ENCODE data around the gene PRR7.
A peak's percentile ranks its signal among the peaks of the same experiment; 100 is the strongest.

PRR7 gene

DNA sequence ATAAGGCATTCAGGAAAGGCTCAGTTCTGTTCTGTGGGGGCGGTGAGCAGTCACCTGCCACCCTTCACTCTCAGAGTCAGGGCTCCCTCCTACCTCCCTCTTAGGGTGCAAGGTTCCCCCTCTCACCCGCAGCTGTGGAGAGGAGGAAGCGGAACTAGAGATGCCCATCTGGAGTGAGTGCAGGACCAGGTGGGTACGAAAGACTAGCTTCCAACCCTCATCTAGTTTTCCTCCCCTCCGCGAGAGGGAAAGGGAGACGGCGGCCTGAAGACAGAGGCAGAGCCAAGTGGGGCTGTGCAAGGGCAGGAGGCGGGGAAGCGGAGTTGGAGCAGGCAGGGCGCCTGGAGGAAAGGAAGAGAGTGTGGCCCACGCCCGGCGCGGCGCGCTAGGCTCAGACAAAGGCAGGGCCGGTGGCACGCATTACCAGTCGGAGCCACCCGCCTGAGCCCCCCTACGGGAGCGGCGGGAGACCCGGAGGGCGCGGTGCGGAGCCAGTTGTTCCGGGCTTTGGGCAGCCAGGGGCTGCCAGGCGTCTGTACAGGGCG lies 7.3 kb downstream of the PRR7 start:
- peak; percentile 18 to 61 for DNase-seq

DNA sequence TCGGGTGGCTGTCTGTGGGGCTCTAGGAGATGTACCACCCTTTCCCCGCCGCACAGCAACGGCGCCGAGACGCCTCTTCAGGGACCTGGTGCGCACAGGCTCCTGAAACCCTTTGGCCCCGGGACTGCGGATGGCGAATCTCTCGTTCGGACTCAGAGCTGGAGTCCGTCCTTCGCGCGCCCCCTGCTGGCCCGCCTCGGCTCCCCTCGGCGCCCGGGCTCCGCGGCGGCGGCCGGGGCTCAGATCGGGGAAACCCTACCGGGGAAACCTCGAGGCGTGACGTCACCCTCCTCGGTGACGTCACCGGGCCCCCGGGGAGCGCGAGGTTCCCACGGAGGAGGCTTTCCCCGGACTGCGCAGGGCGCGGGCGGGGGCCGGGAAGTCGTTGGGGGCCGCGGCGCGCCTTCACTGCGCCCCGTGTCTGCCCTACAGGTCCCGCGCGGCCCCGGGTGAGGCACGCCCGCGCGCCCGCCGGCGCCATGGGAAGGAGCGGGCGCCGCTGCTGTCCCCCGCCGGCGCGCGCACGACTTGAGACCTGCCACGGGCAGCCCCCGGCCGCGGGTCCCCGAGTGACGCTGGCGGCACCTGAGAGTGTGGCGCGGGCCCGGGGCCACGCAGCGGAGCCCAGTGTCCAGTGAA lies 7.9 kb downstream of the PRR7 start:
- DNase-seq, result peak; percentile 64 to 91

DNA sequence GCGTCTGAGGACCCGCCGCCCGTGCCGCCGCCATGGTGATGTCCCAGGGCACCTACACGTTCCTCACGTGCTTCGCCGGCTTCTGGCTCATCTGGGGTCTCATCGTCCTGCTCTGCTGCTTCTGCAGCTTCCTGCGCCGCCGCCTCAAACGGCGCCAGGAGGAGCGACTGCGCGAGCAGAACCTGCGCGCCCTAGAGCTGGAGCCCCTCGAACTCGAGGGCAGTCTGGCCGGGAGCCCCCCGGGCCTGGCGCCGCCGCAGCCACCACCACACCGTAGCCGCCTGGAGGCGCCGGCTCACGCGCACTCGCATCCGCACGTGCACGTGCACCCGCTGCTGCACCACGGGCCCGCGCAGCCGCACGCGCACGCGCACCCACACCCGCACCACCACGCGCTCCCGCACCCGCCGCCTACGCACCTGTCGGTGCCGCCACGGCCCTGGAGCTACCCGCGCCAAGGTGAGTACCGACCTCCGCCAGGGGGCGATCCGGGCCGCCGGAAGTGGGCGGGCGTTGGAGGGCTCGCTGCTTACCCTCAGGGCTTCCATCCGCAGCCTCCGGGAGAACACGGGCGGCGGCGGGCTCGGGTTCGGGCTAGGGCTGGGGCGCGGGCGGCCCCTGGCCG lies 8.5 kb downstream of the PRR7 start:
- peak; percentile 39 to 80 for DNase-seq

DNA sequence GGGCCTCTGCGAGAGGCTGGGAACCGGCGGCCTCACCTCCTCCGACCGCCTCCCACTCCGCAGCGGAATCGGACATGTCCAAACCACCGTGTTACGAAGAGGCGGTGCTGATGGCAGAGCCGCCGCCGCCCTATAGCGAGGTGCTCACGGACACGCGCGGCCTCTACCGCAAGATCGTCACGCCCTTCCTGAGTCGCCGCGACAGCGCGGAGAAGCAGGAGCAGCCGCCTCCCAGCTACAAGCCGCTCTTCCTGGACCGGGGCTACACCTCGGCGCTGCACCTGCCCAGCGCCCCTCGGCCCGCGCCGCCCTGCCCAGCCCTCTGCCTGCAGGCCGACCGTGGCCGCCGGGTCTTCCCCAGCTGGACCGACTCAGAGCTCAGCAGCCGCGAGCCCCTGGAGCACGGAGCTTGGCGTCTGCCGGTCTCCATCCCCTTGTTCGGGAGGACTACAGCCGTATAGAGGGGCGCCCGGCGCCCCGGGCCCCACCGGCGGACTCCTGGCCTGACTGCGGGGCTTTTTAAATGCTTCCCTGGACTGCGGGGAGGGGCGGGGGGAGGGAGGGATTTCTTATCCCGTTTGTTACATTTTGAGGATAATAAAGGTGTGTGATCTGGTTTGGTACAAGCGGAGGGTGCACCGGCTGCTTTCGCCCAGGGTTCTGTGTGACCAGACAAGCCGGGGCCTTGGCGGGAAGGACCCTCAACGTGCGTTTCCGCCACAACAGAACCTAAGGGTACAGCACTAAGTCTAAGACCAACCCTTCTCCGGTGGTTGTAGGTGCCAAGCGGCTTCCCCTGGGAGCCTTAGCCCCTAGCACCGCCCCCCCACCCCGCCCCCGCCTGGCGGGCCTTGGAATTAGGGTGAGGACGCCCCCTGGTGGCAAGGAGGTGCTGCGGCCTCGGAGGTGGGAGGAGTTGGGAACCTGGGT lies 9.3 kb downstream of the PRR7 start:
- peak; percentile 75 to 92 for DNase-seq

DNA sequence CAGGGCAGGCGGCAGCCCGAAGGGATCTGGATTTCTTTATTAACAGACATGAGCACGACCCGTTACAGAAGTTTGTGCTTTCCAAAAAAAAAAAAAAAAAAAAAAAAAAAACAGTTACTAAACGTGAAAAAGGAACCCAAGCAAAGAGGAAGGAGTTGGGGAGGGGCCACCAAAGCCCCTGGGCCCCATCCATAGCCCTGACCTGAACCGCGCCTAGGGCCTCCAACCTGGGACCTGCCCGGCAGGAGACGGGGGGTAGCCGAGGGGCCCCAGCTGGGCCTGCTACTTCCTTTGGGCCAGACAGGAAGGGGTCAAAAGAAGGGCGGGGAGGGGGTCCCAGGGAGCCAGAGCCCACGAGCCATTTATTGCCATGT lies 10.0 kb downstream of the PRR7 start:
- DNase-seq, result no peak

GRCh38 chr5:177456976-177457851 lies 10.6 kb downstream of the PRR7 start:
- DNase-seq, result peak; percentile 87 to 90

DNA sequence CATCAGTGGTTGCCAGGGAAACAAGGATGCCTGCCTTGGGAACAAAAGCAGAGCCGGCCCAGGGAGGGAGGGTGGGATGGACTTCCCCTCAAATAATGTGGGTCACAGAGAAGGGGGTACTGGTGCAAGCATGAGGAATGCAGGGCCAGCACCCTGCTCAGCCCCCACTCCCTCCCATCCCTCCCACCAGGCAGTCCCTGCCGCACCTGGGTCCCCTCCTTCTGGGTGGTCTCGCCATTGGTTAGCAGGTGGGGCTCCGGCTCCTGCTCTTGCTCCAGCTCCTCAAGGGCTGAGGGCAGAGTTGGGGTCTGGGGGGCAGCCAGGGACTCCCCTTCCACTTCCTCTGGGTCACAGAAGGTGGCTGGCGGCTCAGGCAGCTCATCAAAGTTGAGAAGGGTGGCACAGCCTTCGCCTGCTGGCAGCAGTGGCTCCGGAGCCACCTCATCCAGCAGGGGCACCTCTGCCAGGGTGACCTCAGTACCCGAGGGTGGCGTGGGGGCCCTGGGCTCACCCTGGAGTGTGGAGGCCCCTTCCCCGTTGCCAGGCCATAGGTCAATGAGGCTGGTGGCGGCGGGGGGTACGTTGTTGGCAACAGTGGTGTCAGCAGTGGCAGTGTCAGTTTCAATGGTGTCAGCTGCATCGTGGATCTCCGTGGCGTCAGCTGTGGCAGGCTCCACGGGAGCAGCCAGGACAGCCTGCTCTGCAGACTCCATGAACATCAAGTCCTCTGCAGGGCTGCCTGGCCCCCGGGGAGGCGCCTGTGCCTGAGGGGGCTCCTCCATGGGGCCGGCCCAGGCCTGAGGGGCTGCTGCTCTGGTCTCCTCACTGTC lies 11.5 kb downstream of the PRR7 start:
- DNase-seq, result no peak

DNA sequence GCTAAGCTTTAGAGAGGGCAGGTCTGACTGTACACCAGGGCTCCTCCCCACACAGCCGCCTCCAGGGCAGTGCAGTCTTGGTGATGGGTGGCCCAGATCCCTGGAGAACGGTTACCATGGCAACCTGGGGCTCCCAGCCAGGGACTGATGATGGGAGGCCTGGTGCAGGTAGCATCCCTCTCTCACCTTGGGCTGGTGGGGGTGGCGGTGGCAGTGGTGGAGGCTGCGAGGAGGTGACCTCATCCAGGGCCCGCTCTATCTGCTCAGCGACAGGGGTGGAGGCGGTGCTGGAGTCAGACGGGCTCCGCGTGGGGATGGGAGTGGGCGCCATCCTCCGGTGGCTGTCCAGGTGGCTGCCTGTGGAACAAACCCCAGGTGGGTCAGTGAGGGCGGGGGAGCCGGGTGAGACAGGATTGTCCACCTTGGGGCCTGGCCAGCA lies 12.3 kb downstream of the PRR7 start:
- DNase-seq, result no peak

- DNase-seq, result no peak
Observed at GRCh38 chr5:177459357-177459756, 12.7 kb downstream of the PRR7 start.

DNA sequence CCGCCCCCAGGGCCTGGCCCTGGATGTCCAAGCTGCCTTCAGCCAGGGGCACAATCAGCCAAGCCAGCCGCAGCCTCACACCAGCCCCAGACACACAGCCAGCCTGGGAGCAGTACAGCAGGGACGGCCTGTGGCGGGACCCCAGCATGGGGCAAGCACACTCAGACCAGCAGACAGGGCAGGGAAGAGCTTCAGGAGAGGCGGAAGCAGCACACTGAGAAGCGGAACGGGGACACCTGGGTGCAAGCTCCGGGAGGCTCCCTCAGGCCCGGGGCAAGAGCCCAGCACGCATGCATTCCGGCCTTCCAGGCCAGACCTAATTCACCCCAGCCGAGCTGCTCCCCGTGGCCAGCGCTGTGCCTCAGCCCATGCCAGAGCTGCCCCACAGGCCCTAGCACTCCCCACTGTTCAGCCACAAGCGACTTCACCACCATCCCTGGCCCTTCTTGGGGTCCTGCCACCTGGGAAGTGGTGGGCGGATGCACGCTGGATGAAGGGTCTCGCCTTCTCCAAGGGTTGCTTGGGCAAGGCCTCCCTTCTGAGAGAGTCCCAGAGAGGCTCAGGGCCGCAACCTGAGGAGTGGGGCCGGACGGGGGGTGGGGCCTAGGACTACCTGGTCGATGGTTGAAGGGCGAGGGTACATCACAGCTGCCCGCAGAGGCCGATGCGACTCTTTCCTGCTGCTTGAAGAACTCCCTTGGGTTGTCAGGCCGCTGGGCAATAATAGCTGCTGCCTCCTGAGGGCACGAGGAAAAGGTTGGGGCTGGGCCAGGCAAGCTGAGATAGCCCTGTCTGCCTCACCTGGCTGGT lies 13.4 kb downstream of the PRR7 start:
- DNase-seq, result no peak

- no peak for DNase-seq
Observed at GRCh38 chr5:177462021-177462670, 15.5 kb downstream of the PRR7 start.

DNA sequence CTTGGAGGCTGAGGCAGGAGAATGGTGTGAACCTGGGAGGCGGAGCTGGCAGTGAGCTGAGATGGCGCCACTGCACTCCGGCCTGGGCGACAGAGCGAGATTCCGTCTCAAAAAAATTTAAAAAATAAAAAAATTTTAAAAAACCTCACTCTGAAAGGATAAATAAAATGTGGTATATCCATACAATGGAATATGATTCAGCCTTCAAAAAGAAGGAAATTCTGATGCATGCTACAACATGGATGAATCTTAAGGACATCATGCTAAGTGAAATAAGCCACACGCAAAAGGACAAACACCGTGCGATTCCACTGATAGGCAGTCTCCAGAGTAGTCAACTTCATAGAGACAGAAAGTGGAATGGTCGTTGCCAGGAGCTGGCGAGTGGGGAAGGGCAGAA lies 18.4 kb downstream of the PRR7 start:
- DNase-seq, result no peak

DNA sequence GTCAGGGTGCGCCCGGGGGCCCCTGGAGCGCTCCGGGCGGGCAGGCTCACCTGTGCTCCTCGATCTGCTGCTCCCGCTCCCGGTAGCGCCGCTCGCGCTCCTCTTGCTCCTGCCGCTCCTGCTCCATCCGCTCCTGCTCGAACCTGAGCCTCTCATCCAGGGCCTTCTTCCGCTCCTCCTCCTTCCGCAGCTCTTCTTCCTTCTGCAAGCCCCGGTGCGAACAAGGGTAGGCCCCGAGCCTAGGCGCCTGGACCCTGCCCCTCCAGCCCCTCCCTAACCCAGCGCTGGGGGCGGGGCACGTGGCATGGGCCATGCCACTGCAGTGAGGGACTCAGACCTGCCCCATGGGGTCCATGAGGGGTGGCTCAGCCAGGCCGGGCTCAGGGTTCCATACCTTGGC lies 20.2 kb downstream of the PRR7 start:
- DNase-seq, result no peak

DNA sequence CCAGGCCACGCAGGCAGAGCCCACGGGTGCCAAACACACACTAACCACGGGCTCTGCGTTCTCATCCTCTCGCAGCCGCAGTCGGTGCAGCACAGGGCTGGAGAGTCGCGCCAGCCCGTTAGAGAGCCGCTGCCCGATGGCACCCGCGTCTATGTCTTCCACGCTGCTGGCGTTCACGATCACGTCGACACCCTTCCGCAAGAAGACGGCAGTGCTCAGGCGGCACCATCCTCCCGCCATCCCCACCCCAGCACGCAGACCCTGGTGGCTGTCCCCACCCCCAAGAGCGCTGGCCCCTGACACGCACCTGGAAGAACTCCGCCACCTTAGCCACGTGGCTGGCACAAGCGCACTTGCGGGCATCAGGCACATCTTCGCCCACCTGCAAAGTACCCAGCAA lies 20.8 kb downstream of the PRR7 start:
- no peak for DNase-seq

GRCh38 chr5:177468329-177468684 lies 21.7 kb downstream of the PRR7 start:
- DNase-seq, result no peak

DNA sequence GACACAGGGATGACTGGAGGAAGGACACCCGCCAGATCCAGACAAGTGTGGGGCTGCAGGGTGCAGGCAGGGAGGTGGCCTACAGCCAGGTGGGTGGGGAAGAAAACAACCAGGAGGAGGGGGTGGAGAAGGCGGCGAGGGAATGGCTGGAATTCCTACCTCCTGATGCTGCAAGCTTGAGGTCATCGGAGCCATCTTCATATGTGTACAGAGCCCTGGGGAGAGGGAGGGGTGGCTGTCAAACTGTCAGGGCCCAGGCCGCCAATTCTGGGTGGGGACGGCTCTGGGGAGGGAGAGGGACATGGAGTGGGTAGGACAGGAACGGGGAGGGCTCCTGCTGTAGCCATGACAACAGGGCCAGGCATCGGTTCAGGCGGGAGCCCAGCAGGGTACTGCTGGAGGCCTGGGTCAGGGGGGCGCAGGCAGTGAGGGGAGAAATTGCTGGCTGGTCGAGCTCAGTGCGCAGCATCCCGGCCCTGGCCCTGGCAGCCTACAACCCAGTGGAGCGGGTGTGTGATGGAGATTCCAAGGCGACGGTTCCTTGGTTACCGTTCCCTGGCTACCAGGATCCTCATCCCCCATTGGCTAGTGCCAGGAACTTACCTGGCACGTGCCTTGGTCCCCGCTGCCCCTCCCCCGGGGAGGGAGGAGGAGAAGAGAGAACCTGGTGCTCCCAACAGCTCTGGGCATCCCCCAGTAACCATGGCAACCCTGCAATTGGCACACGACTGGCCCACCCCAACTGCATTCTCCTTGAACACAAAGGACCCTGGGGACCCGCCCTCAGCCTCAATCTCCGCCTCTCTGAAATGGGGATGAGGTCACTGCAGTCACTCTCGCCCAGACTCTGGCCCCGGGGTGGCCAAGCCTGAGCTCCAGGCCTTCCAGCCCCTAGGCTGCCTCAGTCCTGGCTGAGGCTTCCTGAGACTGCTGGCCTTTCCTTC lies 22.3 kb downstream of the PRR7 start:
- DNase-seq, result no peak

- DNase-seq, result no peak
Observed at GRCh38 chr5:177469750-177470525, 23.3 kb downstream of the PRR7 start.
